Measurements from ENCODE around the gene PLXNB2.

- no peak for TF ChIP-seq EZH2 (IDR thresholded peaks at IDR 0.05)
- TF ChIP-seq CTCF (IDR thresholded peaks at IDR 0.05 in 2 of 3, conservative IDR thresholded peaks at IDR 0.05 in 1 of 3; ENCODE audit: borderline replicate concordance in 1 of 3, insufficient read depth in 1 of 3, low read depth in 2 of 3, low read length in 2 of 3), result no peak
- TF ChIP-seq POLR2A (IDR thresholded peaks at IDR 0.05; ENCODE audit: borderline replicate concordance, extremely low read depth, insufficient read depth, insufficient read length), result no peak
- TF ChIP-seq ATF3 (IDR thresholded peaks at IDR 0.05), result no peak
- no peak for TF ChIP-seq SRF (IDR thresholded peaks at IDR 0.05; ENCODE audit: low read depth)
- TF ChIP-seq CEBPB (IDR thresholded peaks at IDR 0.05; ENCODE audit: low read depth), result no peak
- no peak for TF ChIP-seq FOSL1 (IDR thresholded peaks at IDR 0.05; ENCODE audit: low read depth)
- no peak for TF ChIP-seq SIN3A (IDR thresholded peaks at IDR 0.05; ENCODE audit: low read depth)
These were observed 6.2 kb upstream of the PLXNB2 start for GRCh38 chr22:50313600-50313999.
